Hepatocyte (in vitro differentiated cells): ENCODE results near the gene MEIS3. TPM values are rescaled to one million over a fixed set of nuclear protein-coding genes. Genes with fewer than 3 reads are reported as not detected.

ENCODE experiments used
- DNase-seq: peaks from one replicate; pipeline ENCODE4 v3.0.0-alpha.2; 2016; ENCODE audit warnings: low spot score
- H2AFZ ChIP-seq: fragments of 200-600 bp; sonication (generic); 2 replicates; pipeline ENCODE4 v1.6.0; 2016; ENCODE audit warnings: antibody characterized with exemption, mild to moderate bottlenecking
- H3K27ac ChIP-seq: fragments of 200-600 bp; sonication (generic); 2 replicates; pipeline ENCODE4 v1.5.1; 2016; ENCODE audit warnings: mild to moderate bottlenecking
- H3K27me3 ChIP-seq: fragments of 200-600 bp; sonication (generic); 2 replicates; pipeline ENCODE4 v1.6.1; 2016
- H3K36me3 ChIP-seq: fragments of 200-600 bp; sonication (generic); replicated peaks from 2 replicates; pipeline ENCODE4 v1.5.1; 2016; ENCODE audit warnings: low read depth; ENCODE audit not compliant: insufficient read depth
- H3K4me1 ChIP-seq: fragments of 200-600 bp; sonication (generic); 2 replicates; pipeline ENCODE4 v1.5.1; 2016; ENCODE audit warnings: mild to moderate bottlenecking, moderate library complexity; ENCODE audit not compliant: insufficient read depth
- H3K4me2 ChIP-seq: fragments of 200-600 bp; sonication (generic); 2 replicates; pipeline ENCODE4 v1.6.0; 2016
- H3K4me3 ChIP-seq: fragments of 200-600 bp; sonication (generic); 2 replicates; pipeline ENCODE4 v1.5.1; 2016; ENCODE audit warnings: mild to moderate bottlenecking
- H3K79me2 ChIP-seq: fragments of 200-600 bp; sonication (generic); 2 replicates; pipeline ENCODE4 v1.6.0; 2017; ENCODE audit warnings: mild to moderate bottlenecking
- H3K9me2 ChIP-seq: fragments of 200-600 bp; sonication (generic); replicated peaks from 2 replicates; pipeline ENCODE4 v1.6.0; 2017; ENCODE audit warnings: mild to moderate bottlenecking; ENCODE audit not compliant: insufficient read depth
- H3K9me3 ChIP-seq: fragments of 200-600 bp; sonication (generic); 2 replicates; pipeline ENCODE4 v1.5.1; 2016; ENCODE audit warnings: low read depth, mild to moderate bottlenecking
- H4K20me1 ChIP-seq: fragments of 200-600 bp; sonication (generic); 2 replicates; pipeline ENCODE4 v1.6.0; 2016; ENCODE audit warnings: mild to moderate bottlenecking; ENCODE audit not compliant: insufficient read depth, poor library complexity, severe bottlenecking
- EZH2 ChIP-seq: fragments of 200-600 bp; sonication (generic); IDR thresholded peaks from 2 replicates; pipeline ENCODE4 v1.6.1; 2016; ENCODE audit warnings: antibody characterized with exemption, mild to moderate bottlenecking, borderline replicate concordance
- EZH2phosphoT487 ChIP-seq: fragments of 200-600 bp; sonication (generic); IDR thresholded peaks from one replicate; pipeline ENCODE4 v1.6.1; 2018; ENCODE audit warnings: antibody characterized with exemption, mild to moderate bottlenecking, low read depth, moderate library complexity; ENCODE audit not compliant: unreplicated experiment, severe bottlenecking
- WGBS: methylation state at CpG from one replicate; pipeline ENCODE4 v1.1.6; 2016; ENCODE audit warnings: low lambda C conversion rate; ENCODE audit errors: missing lambda C conversion rate; 5-methylcytosine and 5-hydroxymethylcytosine counted together
- polyA plus RNA-seq: library from polyadenylated mRNA; unstranded; fragments of >200 nt; fragmentation: Nextera tagmentation; extraction: Ambion mirVana; gene quantifications from 2 replicates; pipeline ENCODE4 v1.2.1, GENCODE V29; 2016
- total RNA-seq: library from RNA; depleted of rRNA; stranded (reverse); fragments of >200 nt; gene quantifications from 2 replicates; pipeline ENCODE4 v1.2.3, GENCODE V29; 2014
- TF ChIP-seq, protein P1 (sequence below): fragments of 200-600 bp; sonication (generic); IDR thresholded peaks from 2 replicates; pipeline ENCODE4 v1.5.1; 2016; ENCODE audit warnings: antibody characterized with exemption, mild to moderate bottlenecking; ENCODE audit not compliant: poor library complexity

MEIS3 gene
- total and polyA plus RNA-seq, 2 experiments from 2014 or later: 21.2 to 47.0 TPM

DNA sequence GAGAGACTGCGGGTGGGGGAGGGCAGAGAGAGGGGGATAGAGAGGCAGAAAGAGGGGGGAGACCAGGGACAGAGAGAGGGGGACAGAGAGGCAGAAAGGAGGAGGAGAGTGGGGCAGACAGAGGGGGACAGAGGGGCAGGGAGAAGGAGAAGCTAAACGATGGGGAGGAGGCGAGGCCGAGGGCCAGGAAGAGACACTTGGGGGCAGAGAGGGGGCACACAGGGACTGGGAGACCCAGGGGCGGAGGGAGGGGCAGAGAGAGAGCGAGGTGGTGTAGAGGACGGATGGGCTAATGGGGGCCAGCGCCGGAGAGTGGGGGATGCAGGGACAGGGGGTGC is 666 bp downstream of the MEIS3 start:
- Histone ChIP-seq H3K36me3 (no peaks in the 10 kb centered on the region), H3K9me2 (no peaks in the 10 kb centered on the region), H3K4me3 (peak overlapping the region; percentile 55), H3K27ac (no peak overlapping the region), H3K4me1 (peaks cover 16% of the 10 kb centered on the region), H3K9me3 (no peaks in the 10 kb centered on the region), H3K4me2 (peak overlapping the region; percentile 83), H2AFZ (no peak overlapping the region), H3K79me2 (no peaks in the 10 kb centered on the region), H4K20me1 (peaks cover 2% of the 10 kb centered on the region), H3K27me3 (peaks cover 67% of the 10 kb centered on the region)
- WGBS: no CpG with 5 or more reads among the region's 9 CpGs
- TF ChIP-seq, protein P1, sequence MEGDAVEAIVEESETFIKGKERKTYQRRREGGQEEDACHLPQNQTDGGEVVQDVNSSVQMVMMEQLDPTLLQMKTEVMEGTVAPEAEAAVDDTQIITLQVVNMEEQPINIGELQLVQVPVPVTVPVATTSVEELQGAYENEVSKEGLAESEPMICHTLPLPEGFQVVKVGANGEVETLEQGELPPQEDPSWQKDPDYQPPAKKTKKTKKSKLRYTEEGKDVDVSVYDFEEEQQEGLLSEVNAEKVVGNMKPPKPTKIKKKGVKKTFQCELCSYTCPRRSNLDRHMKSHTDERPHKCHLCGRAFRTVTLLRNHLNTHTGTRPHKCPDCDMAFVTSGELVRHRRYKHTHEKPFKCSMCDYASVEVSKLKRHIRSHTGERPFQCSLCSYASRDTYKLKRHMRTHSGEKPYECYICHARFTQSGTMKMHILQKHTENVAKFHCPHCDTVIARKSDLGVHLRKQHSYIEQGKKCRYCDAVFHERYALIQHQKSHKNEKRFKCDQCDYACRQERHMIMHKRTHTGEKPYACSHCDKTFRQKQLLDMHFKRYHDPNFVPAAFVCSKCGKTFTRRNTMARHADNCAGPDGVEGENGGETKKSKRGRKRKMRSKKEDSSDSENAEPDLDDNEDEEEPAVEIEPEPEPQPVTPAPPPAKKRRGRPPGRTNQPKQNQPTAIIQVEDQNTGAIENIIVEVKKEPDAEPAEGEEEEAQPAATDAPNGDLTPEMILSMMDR: no peak
- TF ChIP-seq EZH2 (no peak), EZH2phosphoT487 (no peak)
- no peak for DNase-seq

DNA sequence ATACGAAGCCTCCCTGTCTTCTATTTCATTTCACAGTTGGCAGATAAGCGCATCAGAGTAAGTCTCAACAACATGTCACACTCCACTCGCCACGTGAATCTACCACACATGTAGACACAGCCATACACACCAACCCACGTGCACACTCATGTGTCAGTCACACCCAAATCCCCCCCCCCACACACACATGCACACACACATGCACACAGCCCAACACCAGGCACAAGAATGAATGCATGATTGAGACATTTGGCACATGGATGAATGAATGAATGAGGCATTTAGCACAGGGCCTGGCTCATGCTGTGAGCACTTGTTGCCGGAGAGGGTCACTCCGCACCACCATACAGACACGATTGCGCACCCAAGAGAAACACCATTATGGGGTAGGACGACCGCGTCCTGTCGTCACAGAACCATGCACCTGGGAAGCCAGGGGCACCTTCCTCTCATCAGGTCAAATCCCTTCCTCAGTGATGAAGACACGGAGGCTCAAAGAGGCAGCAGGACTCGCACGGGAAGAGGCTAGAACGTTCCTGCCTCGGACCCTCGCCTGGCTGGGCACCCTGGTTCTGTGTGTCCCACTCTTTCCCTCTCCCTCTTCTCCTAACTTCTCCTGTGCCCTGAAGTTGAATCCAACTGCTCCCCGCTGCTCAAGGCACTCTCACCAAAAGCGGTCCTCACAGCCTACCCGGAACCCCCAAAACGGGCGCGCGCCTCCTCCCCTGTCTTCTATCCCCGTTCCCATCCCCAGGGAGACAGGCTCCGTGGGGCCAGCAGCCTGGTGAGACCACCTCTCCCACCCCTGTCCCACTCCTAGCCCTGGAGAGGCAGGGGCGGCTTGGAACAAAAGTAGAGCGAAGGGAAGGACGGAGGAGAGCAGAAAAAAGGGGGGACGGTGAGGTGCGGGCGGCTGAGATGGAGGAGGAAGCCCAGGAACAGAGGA is 1.3 kb downstream of the MEIS3 start:
- H3K79me2 ChIP-seq: no peaks in the 10 kb centered on the region
- no peaks in the 10 kb centered on the region for H3K36me3 ChIP-seq
- WGBS: 7% methylated on average over 32 of the region's 34 CpGs
- peak overlapping the region; percentile 55 for H3K4me3 ChIP-seq
- no peaks in the 10 kb centered on the region for H3K9me2 ChIP-seq
- TF ChIP-seq, protein P1: no peak
- TF ChIP-seq EZH2: peak; percentile 59
- H3K4me2 ChIP-seq: peak overlapping the region; percentile 83
- H2AFZ ChIP-seq: no peak overlapping the region
- DNase-seq: no peak
- H3K27me3 ChIP-seq: peaks cover 61% of the 10 kb centered on the region
- H4K20me1 ChIP-seq: peaks cover 2% of the 10 kb centered on the region
- no peak overlapping the region for H3K27ac ChIP-seq
- H3K4me1 ChIP-seq: peaks cover 16% of the 10 kb centered on the region
- H3K9me3 ChIP-seq: no peaks in the 10 kb centered on the region

DNA sequence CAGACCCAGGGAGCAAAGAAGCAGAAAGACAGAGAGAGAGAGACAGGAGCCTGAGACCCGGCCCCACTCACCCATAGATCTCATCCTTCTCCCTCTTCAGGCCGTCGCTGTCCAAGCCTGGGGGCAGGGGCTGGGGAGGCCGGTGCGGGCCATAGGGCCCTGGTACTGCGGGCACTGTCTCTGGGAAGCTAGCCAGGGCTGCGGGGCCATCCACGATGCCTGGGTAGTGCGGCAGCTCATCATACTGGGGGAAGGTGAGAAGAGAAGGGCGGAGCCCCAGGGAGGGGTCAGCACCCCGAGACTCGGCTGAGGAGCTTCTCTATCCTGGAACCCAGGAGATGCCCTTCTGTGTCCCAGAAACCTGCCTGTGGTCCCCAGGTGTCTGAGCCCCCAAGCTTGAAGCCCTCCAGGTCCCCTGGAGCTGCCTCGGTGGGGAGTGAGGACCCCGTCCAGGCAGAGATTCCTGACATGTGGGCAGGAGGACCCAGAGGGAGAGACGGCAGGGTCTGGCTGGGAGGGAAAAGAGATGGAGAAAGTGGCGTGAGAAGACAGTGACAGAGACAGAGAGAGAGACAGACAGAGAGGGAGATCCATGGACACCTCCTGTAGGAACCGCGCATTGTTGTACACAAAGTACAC is 2.1 kb downstream of the MEIS3 start:
- Histone ChIP-seq H3K27me3 (peaks cover 53% of the 10 kb centered on the region), H3K79me2 (no peaks in the 10 kb centered on the region), H3K4me2 (peak overlapping the region; percentile 83), H3K9me2 (no peaks in the 10 kb centered on the region), H3K4me3 (no peak overlapping the region), H3K36me3 (no peaks in the 10 kb centered on the region), H2AFZ (no peak overlapping the region), H3K27ac (no peak overlapping the region), H3K4me1 (peaks cover 16% of the 10 kb centered on the region), H3K9me3 (no peaks in the 10 kb centered on the region), H4K20me1 (peaks cover 2% of the 10 kb centered on the region)
- TF ChIP-seq, protein P1: no peak
- no peak for TF ChIP-seq EZH2phosphoT487
- no peak for TF ChIP-seq EZH2
- 42% methylated on average over 18 of the region's 18 CpGs for WGBS
- no peak for DNase-seq
